NB4 (cell line): ENCODE data around the gene MRPL38.

Experiments used
- DNase-seq: peaks from one replicate; pipeline ENCODE4 v3.0.0; 2010; ENCODE audit warnings: low read depth
- H3K4me3 ChIP-seq: one replicate; pipeline ENCODE4 v1.5.1; 2011; ENCODE audit warnings: mild to moderate bottlenecking, low read depth, low read length, moderate library complexity
- CTCF ChIP-seq: IDR thresholded peaks from one replicate; pipeline ENCODE4 v1.5.1; 2012; ENCODE audit warnings: low read depth, low read length
- MAX ChIP-seq: IDR thresholded peaks from 2 replicates; pipeline ENCODE4 v1.6.1; 2011; ENCODE audit warnings: low read depth, low read length
- MYC ChIP-seq: IDR thresholded peaks from 2 replicates; pipeline ENCODE4 v1.6.1; 2011; ENCODE audit warnings: low read depth, low read length
- POLR2A ChIP-seq: IDR thresholded peaks from 2 replicates; pipeline ENCODE4 v1.6.1; 2011; ENCODE audit warnings: mild to moderate bottlenecking; ENCODE audit not compliant: insufficient read length; ENCODE audit errors: extremely low read depth

Gene MRPL38

GRCh38 chr17:75910699-75911098, 6.0 kb upstream of the MRPL38 start:
- DNase-seq = no peak
- TF ChIP-seq MYC = no peak
- no peak overlapping the region for H3K4me3 ChIP-seq

GRCh38 chr17:75909812-75910274, 5.2 kb upstream of the MRPL38 start:
- H3K4me3 ChIP-seq = no peak overlapping the region
- TF ChIP-seq POLR2A = no peak
- TF ChIP-seq CTCF = no peak
- no peak for TF ChIP-seq MAX
- no peak for TF ChIP-seq MYC
- no peak for DNase-seq

DNA sequence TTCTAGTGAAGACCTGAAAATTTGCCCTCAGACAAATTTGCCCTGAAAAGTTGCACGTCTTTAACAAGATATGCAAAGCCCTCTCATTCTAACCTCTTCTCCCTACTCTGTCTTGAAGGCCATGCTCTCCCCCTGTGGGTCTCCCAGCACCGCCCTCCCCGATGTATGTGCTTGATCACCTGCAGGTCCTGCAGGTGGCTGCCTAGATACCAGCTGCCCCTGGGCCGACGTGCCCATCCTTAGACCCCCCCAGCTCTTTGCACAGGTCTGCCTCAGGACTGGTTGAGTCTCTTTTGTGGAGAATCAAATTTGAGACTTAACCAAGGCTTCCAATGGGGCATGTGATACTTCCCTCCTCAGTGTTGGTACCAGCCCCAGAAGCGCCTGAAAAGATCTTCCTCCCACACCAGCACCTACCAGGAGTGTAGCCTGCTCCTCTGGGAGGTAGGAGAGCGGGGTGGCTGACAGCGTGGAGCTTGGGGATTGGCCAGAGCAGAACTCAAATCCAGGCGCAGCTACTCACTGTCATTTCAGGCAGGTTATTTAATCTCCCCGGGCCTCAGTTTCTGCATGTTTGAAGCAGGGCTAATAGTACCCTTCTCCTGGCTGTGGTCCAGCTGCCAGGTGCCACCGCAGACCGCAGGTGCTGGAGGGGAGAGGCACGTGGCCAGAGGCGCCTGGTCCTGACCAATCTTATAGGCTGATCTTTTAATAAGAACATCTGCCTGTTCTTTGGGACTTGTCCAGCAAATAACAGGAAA, 4.5 kb upstream of the MRPL38 start:
- H3K4me3 ChIP-seq = no peak overlapping the region
- TF ChIP-seq POLR2A = no peak
- TF ChIP-seq MAX = no peak
- no peak for TF ChIP-seq CTCF
- no peak for TF ChIP-seq MYC
- DNase-seq = no peak

DNA sequence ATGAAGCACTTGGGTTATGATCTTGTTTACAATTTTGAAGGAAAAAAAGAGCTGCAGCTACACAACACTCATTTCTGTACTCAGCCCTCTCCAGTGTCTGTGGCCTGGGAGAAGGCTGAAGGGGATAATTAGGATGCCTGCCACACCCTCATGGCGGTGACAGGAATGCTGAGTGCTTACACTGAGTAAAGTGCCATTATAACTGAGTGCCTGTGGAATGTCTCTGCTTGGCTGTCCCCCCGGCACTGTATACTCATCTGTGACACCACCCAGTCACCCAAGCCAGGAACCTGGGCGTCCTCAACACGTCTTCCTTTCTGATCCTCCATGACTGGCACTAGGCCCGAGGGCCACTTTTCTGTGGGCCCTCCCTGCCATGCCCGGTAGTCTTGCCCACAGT, 3.5 kb upstream of the MRPL38 start:
- no peak for TF ChIP-seq POLR2A
- no peak for TF ChIP-seq MAX
- TF ChIP-seq MYC = no peak
- no peak overlapping the region for H3K4me3 ChIP-seq
- DNase-seq = no peak

DNA sequence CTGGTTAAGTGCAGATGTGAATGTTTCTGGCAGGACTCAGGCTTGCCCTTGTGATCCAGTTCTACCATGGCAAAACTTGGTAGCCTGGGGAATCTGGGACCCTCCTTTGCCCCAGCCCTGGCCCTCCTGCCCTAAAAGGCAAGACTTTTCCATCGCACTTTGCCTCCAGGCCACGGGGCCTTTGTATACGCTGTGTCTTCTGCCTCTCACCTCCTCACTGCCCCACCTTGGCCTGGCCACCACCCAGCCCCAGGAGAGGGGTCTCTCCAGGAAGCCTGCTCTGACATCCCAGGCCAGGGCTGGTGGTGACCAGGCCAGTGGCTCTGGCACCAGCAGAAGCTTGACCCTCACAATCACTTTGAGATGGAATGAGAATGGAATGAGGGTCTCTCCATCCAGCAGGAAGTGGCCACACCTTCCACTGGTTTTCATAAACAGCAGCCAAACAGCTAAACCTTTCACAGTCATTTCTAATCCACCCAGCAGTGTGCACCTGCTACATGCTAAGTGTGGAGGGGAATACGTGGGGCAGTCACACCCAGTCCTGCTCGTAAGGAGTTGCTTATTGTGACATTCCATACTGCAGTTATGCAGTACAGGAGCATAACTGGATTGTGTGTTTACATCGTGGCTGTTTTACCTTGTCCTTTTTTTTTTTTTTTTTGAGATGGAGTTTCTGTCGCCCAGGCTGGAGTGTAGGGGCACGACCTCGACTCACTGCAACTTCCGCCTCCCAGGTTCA, 1.6 kb upstream of the MRPL38 start:
- no peak overlapping the region for H3K4me3 ChIP-seq
- TF ChIP-seq MYC = no peak
- TF ChIP-seq CTCF = no peak
- no peak for TF ChIP-seq POLR2A
- TF ChIP-seq MAX = no peak
- no peak for DNase-seq

DNA sequence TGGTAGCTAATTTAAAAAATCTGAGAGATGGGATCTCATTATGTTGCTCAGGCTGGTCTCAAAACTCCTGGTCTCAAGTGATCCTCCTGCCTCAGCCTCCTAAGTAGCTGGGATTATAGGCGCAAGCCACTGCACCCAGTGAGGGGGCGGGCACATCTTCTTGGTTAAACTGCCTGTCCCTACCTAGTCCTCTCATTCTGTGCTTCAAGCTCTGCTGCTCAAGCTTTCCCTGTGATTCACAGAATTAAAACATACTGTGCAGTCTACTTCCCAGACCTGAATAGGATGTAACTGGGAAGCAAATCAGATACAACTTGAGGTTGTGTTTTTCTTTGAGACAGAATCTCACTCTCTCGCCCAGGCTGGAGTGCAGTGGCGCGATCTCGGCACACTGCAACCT, 2.3 kb downstream of the MRPL38 start:
- DNase-seq = no peak
- TF ChIP-seq CTCF = no peak
- no peak for TF ChIP-seq MAX
- no peak for TF ChIP-seq MYC
- TF ChIP-seq POLR2A = no peak
- no peak overlapping the region for H3K4me3 ChIP-seq

DNA sequence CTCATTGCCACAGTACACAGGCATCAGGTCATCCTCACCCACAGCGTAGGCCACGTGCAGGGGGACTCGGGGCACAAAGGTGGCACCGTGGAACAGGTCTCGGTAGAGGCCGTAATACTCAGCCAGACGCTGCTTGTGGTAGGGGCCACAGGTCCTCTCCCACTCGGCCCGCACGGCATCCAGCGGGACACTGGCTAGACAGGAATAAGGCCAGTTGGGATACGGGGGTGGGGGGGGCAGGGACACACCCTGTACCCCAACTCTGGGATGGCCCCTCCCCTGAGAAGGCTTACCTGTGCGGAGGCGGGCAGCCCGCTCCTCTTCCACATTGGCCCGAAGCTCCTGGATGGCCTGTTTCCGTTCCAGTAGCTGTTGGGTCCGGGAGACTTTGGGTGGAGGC, 3.0 kb downstream of the MRPL38 start:
- no peak for DNase-seq
- no peak overlapping the region for H3K4me3 ChIP-seq
- no peak for TF ChIP-seq POLR2A
